Islet of Langerhans (tissue), 1 donor: ENCODE results near the gene ORMDL1.

Source experiments
- FAIRE-seq: peaks from one replicate; lab custom pipeline; 2011; peaks lifted over from hg19 to GRCh38; lab: Jason Lieb, UNC

ORMDL1 gene

GRCh38 chr2:189783927-189784867, at the start of gene ORMDL1, which contains the start of gene PMS1:
ORMDL1 (minus strand) TSS chr2:189784339; CDS start chr2:189782595, 1,744 bp downstream.
PMS1 (plus strand) TSS chr2:189784450; CDS start chr2:189791810, 7,360 bp downstream.
- FAIRE-seq = no peak

DNA sequence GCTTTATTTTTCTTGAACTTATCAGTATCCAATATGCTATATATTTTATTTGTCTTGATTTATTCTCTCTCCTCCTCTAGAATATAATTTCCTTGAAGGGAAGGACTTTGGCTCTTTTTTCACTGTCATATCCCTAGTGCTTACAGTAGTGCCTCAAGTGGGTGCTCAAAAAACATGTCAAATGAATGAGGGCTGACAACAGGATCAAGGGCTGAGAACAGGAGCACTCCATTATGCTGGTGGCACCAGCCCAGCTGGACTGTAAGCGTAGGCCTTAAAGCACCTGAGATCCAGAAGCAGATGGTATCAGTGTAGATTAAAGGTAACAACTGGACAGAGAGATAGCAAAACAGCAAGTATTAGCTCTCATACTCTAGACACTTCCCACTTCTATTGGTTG, 46.4 kb upstream of the ORMDL1 start:
- no peak for FAIRE-seq

GRCh38 chr2:189829102-189829833, 45.1 kb upstream of the ORMDL1 start:
- FAIRE-seq = no peak

- no peak for FAIRE-seq
These were observed 41.9 kb upstream of the ORMDL1 start for GRCh38 chr2:189826039-189826438.

GRCh38 chr2:189824694-189825396, 40.7 kb upstream of the ORMDL1 start:
- no peak for FAIRE-seq

DNA sequence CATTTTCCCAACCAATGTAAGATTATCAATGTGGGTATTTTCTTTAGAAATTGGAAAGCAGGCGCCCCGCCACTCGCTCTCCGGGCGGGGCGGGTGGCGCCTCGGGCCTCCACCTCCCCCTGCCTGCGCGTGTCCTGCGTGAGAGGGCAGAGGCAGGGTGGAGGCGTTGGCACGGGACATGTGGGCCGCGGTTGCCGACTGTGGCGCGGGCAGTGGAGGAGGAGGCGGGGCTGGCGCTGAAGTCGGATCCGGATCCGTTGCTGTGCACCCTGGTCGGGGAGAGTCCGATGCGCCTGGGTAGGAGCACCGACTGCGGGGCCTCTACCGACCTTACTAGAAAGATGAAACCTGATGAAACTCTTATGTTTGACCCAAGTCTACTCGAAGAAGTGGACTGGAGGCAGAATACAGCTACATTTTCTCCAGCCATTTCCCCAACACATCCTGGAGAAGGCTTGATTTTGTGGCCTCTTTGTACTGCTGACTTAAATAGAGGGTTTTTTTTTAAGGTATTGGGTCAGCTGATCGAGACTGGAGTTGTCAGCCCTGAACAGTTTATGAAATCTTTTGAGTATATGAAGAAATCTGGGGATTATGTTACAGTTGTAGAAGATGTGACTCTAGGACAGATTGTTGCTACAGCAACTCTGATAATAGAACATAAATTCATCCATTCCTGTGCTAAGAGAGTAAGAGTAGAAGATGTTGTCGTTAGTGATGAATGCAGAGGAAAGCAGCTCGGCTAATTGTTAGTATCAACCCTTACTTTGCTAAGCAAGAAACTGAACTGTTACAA, 38.0 kb upstream of the ORMDL1 start:
- no peak for FAIRE-seq

- no peak for FAIRE-seq
These were observed 35.2 kb upstream of the ORMDL1 start for GRCh38 chr2:189819297-189819704.

DNA sequence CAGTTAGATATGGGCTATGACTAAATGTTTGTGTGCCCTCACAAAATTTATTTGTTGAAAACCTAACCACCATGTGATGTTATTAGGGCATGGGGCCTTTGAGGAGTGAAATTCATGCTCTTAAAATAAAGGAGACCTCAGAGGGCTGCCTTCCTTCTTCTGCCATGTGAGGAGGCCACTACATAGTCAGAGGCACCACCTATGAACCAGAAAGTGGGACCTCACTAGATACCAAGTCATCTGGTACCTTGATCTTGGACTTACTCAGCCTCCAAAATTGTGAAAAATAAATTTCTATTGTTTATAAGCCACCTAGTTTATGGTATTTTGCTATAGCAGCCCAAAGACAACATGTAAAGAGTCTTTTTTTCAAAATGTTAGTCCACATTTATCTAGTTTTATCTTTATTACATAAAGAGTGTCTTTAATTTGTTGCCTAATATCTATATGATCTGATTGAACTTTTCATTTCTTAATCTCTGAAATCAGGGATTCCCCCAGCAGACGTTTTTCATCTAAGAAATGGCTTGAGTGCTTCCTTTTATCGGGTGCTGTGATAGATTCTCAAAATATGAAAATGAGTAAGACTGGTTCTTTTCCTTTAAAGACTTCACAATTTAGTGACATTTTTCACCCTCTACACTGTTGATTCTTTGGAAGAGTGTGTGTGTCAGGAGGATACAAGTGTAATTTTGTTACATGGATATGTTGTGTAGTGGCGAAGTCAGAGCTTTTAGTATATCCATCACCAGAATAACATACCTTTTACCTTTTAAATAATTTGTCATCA, 34.3 kb upstream of the ORMDL1 start:
- FAIRE-seq = no peak

GRCh38 chr2:189803431-189803830, 19.3 kb upstream of the ORMDL1 start:
- no peak for FAIRE-seq

DNA sequence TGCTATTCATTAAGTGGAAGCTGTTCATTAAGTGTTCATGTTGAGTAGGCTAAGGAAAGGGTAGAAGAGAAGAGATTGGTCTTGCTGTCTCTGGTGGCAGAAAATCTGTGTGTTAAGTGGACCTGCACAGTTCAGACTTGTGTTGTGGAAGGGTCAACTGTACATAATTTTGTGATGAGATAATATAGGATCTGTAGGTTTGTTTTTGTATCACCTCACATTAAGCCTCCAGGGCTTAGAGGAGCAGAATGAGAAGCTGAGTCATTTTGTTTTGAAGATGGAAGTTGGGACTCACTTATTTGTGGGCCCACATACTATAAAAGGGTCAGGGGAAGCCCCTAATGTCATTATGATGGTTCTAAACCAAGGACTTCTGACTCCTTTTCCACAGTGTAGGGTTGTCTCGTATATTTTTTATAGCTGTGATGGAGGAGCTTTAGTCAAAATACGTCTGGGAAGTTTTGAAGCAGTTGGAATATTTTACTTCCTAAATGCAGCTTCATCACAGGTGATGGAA, 18.3 kb upstream of the ORMDL1 start:
- FAIRE-seq = no peak

- no peak for FAIRE-seq
These were observed 15.4 kb upstream of the ORMDL1 start for GRCh38 chr2:189799531-189799930.

DNA sequence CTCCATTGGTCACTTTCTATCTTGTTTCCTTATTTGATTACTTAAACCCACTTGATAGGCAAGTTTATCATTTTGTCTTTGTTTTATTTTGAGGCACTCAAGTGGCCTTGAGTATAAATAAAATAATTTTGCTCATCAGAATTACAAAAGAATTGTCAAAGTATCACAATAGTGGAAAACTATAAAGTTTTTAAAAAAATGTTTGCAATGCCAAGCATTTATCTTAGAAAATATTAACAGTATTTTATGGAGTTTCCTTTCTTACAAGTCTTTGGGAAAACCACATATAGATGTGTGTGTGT, 14.8 kb upstream of the ORMDL1 start:
- no peak for FAIRE-seq

GRCh38 chr2:189798312-189799029, 14.3 kb upstream of the ORMDL1 start:
- FAIRE-seq = peak; percentile 91

DNA sequence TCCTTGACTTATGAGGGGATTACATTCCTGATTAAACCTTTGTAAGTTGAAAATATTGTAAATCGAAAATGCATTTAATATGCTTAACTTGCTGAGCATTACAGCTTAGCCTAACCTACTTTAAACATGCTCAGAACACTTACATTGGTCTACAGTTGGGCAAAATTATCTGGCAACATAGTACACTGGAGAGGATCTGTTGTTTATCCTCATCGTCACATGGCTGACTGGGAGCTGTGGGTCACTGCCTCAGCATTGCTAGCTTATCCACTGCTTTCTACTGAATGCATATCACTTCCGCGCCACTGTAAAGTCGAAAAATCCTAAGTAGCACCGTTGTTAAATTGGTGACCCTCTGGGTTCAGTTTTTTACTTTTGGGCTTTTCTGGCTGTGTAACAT, 13.8 kb upstream of the ORMDL1 start:
- no peak for FAIRE-seq

DNA sequence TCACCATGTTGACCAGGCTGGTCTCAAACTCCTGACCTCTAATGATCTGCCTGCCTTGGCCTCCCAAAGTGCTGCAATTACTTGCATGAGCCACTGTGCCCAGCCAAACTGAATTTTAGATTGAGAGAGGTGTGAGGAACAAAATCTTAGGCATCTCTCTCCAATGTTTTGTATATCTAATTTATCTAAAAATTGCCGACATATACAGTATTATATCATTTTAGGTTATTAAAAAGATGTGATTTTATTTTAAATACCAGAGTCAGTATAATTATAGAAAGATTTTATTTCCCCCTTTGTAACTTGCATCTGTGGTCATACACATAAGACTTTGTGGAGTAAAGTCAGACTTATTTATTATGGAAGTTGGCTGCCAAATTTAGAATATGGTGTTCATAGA, 10.2 kb upstream of the ORMDL1 start:
- no peak for FAIRE-seq

DNA sequence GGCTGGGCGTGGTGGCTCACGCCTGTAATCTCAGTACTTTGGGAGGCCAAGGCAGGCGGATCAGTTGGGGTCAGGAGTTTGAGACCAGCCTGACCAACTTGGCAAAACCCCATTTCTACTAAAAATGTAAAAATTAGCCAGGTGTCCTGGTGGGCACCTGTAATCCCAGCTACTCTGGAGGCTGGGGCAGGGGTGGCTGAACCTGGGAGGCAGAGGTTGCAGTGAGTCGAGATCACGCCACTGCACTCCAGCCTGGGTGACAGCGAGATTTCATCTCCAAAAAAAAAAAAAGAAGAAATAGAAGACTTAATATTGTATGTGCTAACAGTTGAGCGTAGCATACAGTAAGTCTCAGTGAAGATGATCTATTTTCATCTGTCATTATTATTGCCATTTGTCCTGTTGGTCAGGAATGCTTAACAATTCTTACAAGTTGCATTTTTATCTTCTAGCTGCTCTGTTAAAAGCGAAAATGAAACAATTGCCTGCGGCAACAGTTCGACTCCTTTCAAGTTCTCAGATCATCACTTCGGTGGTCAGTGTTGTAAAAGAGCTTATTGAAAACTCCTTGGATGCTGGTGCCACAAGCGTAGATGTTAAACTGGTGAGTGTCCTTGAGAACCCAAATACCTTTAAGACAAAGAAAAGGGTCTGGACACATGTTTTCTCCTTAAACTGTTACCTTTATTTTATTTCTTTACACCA, 7.4 kb upstream of the ORMDL1 start:
- no peak for FAIRE-seq

DNA sequence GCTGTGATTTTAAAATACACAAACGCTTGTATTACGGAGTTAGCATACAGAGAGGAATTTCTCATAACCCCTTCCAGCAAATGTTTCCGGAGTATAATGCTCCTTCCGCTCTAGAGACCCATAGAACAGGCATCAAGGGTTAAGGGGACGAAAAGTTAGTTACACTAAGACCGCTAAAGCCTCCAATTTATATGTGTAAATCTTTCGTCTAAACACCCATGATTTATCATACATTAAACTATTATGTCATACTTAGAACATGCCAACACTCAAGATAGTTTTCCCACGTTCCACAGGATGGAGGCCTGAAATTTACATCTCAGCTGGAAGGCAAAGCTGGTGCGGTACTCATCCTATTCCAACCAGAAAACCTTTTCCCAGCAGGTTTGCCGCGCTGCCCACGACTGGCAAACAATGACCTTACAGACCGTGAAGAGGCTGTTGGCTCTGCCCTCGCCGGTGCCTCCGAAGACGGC, 650 bp downstream of the ORMDL1 start:
- FAIRE-seq = no peak

GRCh38 chr2:189782221-189782671, 1.9 kb downstream of the ORMDL1 start:
- no peak for FAIRE-seq

- no peak for FAIRE-seq
These were observed 11.9 kb downstream of the ORMDL1 start for GRCh38 chr2:189772212-189772611.
